IMR-90 (cell line): ENCODE results near the gene PARL. TPM values are rescaled to one million over a fixed set of nuclear protein-coding genes. Genes with fewer than 3 reads are reported as not detected.

Experiments used
- ATAC-seq: fragments of 200-7000 bp; cut with Tn5 transposase; 2 replicates; pipeline ENCODE4 v1.9.1; 2020; ENCODE audit warnings: low read depth, mild to moderate bottlenecking, moderate library complexity
- BruUV-seq: library from RNA; stranded (reverse); fragments of 400-500 nt; replicated peaks from 2 replicates; lab custom pipeline; 2021; lab: Mats Ljungman, UMichigan
- CTCF ChIA-PET: fragments of 300-600 bp; formaldehyde crosslinking; extraction: SDS; loops from one replicate; lab custom pipeline; 2021; ENCODE audit warnings: antibody characterized with exemption; lab: Yijun Ruan, JAX
- POLR2A ChIA-PET: fragments of 300-600 bp; sonication (Branson Sonifier 250); formaldehyde crosslinking; loops from one replicate; lab custom pipeline; 2022; ENCODE audit warnings: antibody characterized with exemption; ENCODE audit not compliant: unreplicated experiment; lab: Charles Lee
- DNase-seq: peaks from one replicate; pipeline ENCODE4 v3.0.0; 2013
- H2AFZ ChIP-seq: replicated peaks from 2 replicates; pipeline ENCODE3; 2013; ENCODE audit warnings: low read length, mild to moderate bottlenecking; ENCODE audit not compliant: poor library complexity
- H2AK5ac ChIP-seq: 2 replicates; pipeline ENCODE4 v1.6.1; 2013; ENCODE audit warnings: low read depth, low read length, inconsistent platforms
- H2AK9ac ChIP-seq: replicated peaks from 2 replicates; pipeline ENCODE3; 2013; ENCODE audit warnings: mild to moderate bottlenecking, low read depth, low read length, moderate library complexity; ENCODE audit not compliant: poor library complexity
- H2BK120ac ChIP-seq: 2 replicates; pipeline ENCODE4 v1.6.1; 2013; ENCODE audit warnings: low read depth, low read length, inconsistent platforms
- H2BK15ac ChIP-seq: 3 replicates; pipeline ENCODE4 v1.6.1; 2013; ENCODE audit warnings: low read depth, low read length, inconsistent platforms
- H2BK20ac ChIP-seq: 2 replicates; pipeline ENCODE4 v1.6.1; 2013; ENCODE audit warnings: low read depth, mild to moderate bottlenecking, inconsistent platforms, low read length, moderate library complexity
- H2BK5ac ChIP-seq: 2 replicates; pipeline ENCODE4 v1.6.1; 2013; ENCODE audit warnings: mild to moderate bottlenecking, low read depth, low read length, inconsistent platforms; ENCODE audit not compliant: poor library complexity, severe bottlenecking
- H3K14ac ChIP-seq: replicated peaks from 2 replicates; pipeline ENCODE4 v1.6.1; 2013; ENCODE audit warnings: low read depth, low read length, inconsistent platforms
- H3K18ac ChIP-seq: 2 replicates; pipeline ENCODE4 v1.6.1; 2013; ENCODE audit warnings: low read depth, low read length, control low read depth
- H3K23ac ChIP-seq: 2 replicates; pipeline ENCODE4 v1.6.1; 2013; ENCODE audit warnings: low read depth, low read length, inconsistent platforms
- H3K27ac ChIP-seq: 2 replicates; pipeline ENCODE4 v1.5.1; 2013; ENCODE audit warnings: mild to moderate bottlenecking, control low read depth, low read length; ENCODE audit not compliant: insufficient read depth
- H3K27me3 ChIP-seq: 2 replicates; pipeline ENCODE4 v1.6.1; 2013; ENCODE audit warnings: low read length; ENCODE audit not compliant: control insufficient read depth, insufficient read depth
- H3K36me3 ChIP-seq: 2 replicates; pipeline ENCODE4 v1.6.1; 2013; ENCODE audit warnings: low read length, mixed read lengths; ENCODE audit not compliant: control insufficient read depth, insufficient read depth
- H3K4ac ChIP-seq: 2 replicates; pipeline ENCODE4 v1.6.1; 2013; ENCODE audit warnings: low read depth, low read length, inconsistent platforms
- H3K4me1 ChIP-seq: 2 replicates; pipeline ENCODE4 v1.6.1; 2013; ENCODE audit warnings: low read length, mixed read lengths; ENCODE audit not compliant: control insufficient read depth, insufficient read depth
- H3K4me2 ChIP-seq: 2 replicates; pipeline ENCODE4 v1.6.1; 2013; ENCODE audit warnings: low read depth, mild to moderate bottlenecking, control low read depth, low read length, moderate library complexity
- H3K4me3 ChIP-seq: 2 replicates; pipeline ENCODE4 v1.5.1; 2013; ENCODE audit warnings: low read depth, mild to moderate bottlenecking, control low read depth, low read length, moderate library complexity; ENCODE audit not compliant: insufficient read depth
- H3K56ac ChIP-seq: 2 replicates; pipeline ENCODE4 v1.6.1; 2013; ENCODE audit warnings: low read length, inconsistent platforms; ENCODE audit not compliant: insufficient read depth; ENCODE audit errors: extremely low read depth
- H3K79me1 ChIP-seq, 2 experiments: 2 replicates each; pipeline ENCODE4 v1.6.1; 2013; ENCODE audit warnings: low read length in 2 of 2, inconsistent platforms in 1 of 2, low read depth in 1 of 2
- H3K9ac ChIP-seq: 2 replicates; pipeline ENCODE4 v1.6.1; 2013; ENCODE audit warnings: low read depth, low read length, control low read depth
- H3K9me1 ChIP-seq: 2 replicates; pipeline ENCODE4 v1.6.1; 2013; ENCODE audit warnings: low read length, inconsistent platforms; ENCODE audit not compliant: insufficient read depth
- H3K9me3 ChIP-seq: 2 replicates; pipeline ENCODE4 v1.6.1; 2013; ENCODE audit warnings: low read length; ENCODE audit not compliant: control insufficient read depth, insufficient read depth
- H4K20me1 ChIP-seq: 2 replicates; pipeline ENCODE4 v1.6.1; 2013; ENCODE audit warnings: low read length, inconsistent platforms; ENCODE audit not compliant: insufficient read depth
- H4K5ac ChIP-seq: 2 replicates; pipeline ENCODE4 v1.6.1; 2013; ENCODE audit warnings: mild to moderate bottlenecking, low read depth, low read length, control low read depth
- H4K8ac ChIP-seq, 2 experiments: 2 replicates each; pipeline ENCODE4 v1.6.1; 2013; ENCODE audit warnings: low read depth in 2 of 2, low read length in 2 of 2, control low read depth in 1 of 2, inconsistent platforms in 1 of 2
- H4K91ac ChIP-seq: 2 replicates; pipeline ENCODE4 v1.6.1; 2013; ENCODE audit warnings: low read depth, low read length, inconsistent platforms; ENCODE audit not compliant: insufficient read depth
- BHLHE40 ChIP-seq: fragments of 150-350 bp; IDR thresholded peaks from 2 replicates; pipeline ENCODE4 v1.6.1; 2016; ENCODE audit warnings: mild to moderate bottlenecking, low read depth, low read length
- CEBPB ChIP-seq: IDR thresholded peaks from 2 replicates; pipeline ENCODE4 v1.6.1; 2012; ENCODE audit warnings: low read depth, low read length, improper control_type of control experiment
- CHD1 ChIP-seq: IDR thresholded peaks from 2 replicates; pipeline ENCODE4 v1.6.1; 2012; ENCODE audit warnings: low read depth, low read length, improper control_type of control experiment
- FOS ChIP-seq: fragments of 150-350 bp; IDR thresholded peaks from 2 replicates; pipeline ENCODE4 v1.6.1; 2016; ENCODE audit warnings: low read depth, low read length
- MAFK ChIP-seq: IDR thresholded peaks from 2 replicates; pipeline ENCODE4 v1.6.1; 2012; ENCODE audit warnings: low read depth, low read length, improper control_type of control experiment
- MAZ ChIP-seq: IDR thresholded peaks from 2 replicates; pipeline ENCODE4 v1.6.1; 2012; ENCODE audit warnings: low read depth, mild to moderate bottlenecking, low read length, improper control_type of control experiment, moderate library complexity, borderline replicate concordance
- MXI1 ChIP-seq: IDR thresholded peaks from 2 replicates; pipeline ENCODE4 v1.6.1; 2012; ENCODE audit warnings: low read depth, mild to moderate bottlenecking, low read length, moderate library complexity, borderline replicate concordance
- NFE2L2 ChIP-seq: fragments of 150-350 bp; IDR thresholded peaks from 2 replicates; pipeline ENCODE4 v1.6.1; 2016; ENCODE audit warnings: low read depth, mild to moderate bottlenecking, low read length
- POLR2A ChIP-seq: IDR thresholded peaks from 2 replicates; pipeline ENCODE4 v1.6.1; 2012; ENCODE audit warnings: mild to moderate bottlenecking, low read depth, low read length
- RAD21 ChIP-seq: IDR thresholded peaks from 2 replicates; pipeline ENCODE4 v1.6.1; 2012; ENCODE audit warnings: low read length, improper control_type of control experiment
- RCOR1 ChIP-seq: IDR thresholded peaks from 2 replicates; pipeline ENCODE4 v1.6.1; 2012; ENCODE audit warnings: mild to moderate bottlenecking, low read length, improper control_type of control experiment; ENCODE audit not compliant: insufficient replicate concordance
- RFX5 ChIP-seq: IDR thresholded peaks from 2 replicates; pipeline ENCODE4 v1.8.0; 2012; ENCODE audit warnings: low read depth, mild to moderate bottlenecking, low read length, moderate library complexity
- SMC3 ChIP-seq: fragments of 150-350 bp; IDR thresholded peaks from 2 replicates; pipeline ENCODE4 v1.6.1; 2016; ENCODE audit warnings: low read depth, mild to moderate bottlenecking, antibody characterized with exemption, low read length, moderate library complexity
- WGBS, 2 experiments: methylation state at CpG; one replicate each; pipeline versions ENCODE4 v1.1.5 to v1.1.7; 2013; ENCODE audit warnings: missing lambda C conversion rate in 2 of 2; ENCODE audit not compliant: insufficient read length in 1 of 2; ENCODE audit errors: extremely low coverage in 2 of 2; 5-methylcytosine and 5-hydroxymethylcytosine counted together
- dilution Hi-C: fragments of 300-500 bp; cut with HindIII; formaldehyde crosslinking; loops from one replicate; pipeline ENCODE4 v1.14.3; 2018; ENCODE audit warnings: low sequenced_read_pairs; ENCODE audit not compliant: unreplicated experiment
- in situ Hi-C: fragments of 300-500 bp; cut with MboI; formaldehyde crosslinking; loops from 3 replicates; pipeline ENCODE4 v1.14.3; 2019; ENCODE audit warnings: low sequenced_read_pairs, inconsistent platforms, mixed read lengths
- intact Hi-C: fragments of 100-400 bp; cut with micrococcal nuclease; formaldehyde crosslinking; loops from 2 replicates; pipeline ENCODE4 v1.10.0; 2022
- polyA plus RNA-seq, 3 experiments: library from polyadenylated mRNA; depleted of rRNA; stranded (reverse); fragments of >200 nt; gene quantifications; 2 replicates each; pipeline ENCODE4 v1.2.3, GENCODE V29; 2012; ENCODE audit warnings: low replicate concordance in 1 of 3
- total RNA-seq: library from RNA; depleted of rRNA; stranded (reverse); fragments of >200 nt; gene quantifications from 2 replicates; pipeline ENCODE4 v1.2.3, GENCODE V29; 2012
- TF ChIP-seq, protein P1 (sequence below): fragments of 150-350 bp; IDR thresholded peaks from 2 replicates; pipeline ENCODE4 v1.6.1; 2016; ENCODE audit warnings: low read depth, mild to moderate bottlenecking, low read length, moderate library complexity, borderline replicate concordance
- TF ChIP-seq, protein P2 (sequence below): fragments of 150-350 bp; IDR thresholded peaks from 2 replicates; pipeline ENCODE4 v1.6.1; 2017; ENCODE audit warnings: mild to moderate bottlenecking, antibody characterized with exemption, low read length, low read depth
- TF ChIP-seq, protein P3 (sequence below): conservative IDR thresholded peaks from 2 replicates; pipeline ENCODE4 v1.5.1; 2012; ENCODE audit warnings: mild to moderate bottlenecking, low read depth, low read length, improper control_type of control experiment

Gene PARL
- total and polyA plus RNA-seq, 2 of the 4 experiments (the other 2 are of a cell fraction) = 35.5 to 42.6 TPM

DNA sequence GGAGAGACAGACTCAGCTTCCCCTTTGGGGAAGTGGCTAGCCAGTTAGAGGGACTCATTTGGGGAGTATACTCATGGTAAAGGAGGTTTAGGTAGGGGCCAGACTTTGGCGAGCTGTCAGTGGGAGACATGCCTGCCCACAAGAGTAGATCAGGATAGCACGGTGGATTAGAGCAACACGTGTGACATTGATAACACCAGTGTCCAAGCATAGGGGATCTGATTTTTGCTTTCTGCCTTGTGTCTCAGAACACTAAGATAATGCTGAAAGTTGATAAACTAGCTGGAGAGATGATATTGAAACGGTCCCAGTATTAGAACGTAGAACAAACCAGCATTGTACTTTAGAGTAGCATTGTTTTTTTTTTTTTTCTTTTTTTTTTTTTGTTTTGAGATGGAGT lies 85.2 kb downstream of the PARL start:
- Histone ChIP-seq H2AFZ (no peak overlapping the region), H3K9ac (no peak overlapping the region), H4K91ac (no peak overlapping the region), H3K4me1 (no peaks in the 10 kb centered on the region), H3K4me3 (no peak overlapping the region), H3K56ac (no peak overlapping the region), H3K4ac (no peak overlapping the region), H3K14ac (no peak overlapping the region), H3K36me3 (peaks cover 62% of the 10 kb centered on the region), H3K79me1 (peaks cover 1 to 16% of the 10 kb centered on the region in 2 experiments; a peak in 3 of 4 replicates), H3K27ac (no peak overlapping the region), H2AK5ac (no peak overlapping the region), H3K18ac (no peak overlapping the region), H3K23ac (no peak overlapping the region), H3K27me3 (no peaks in the 10 kb centered on the region), H2BK20ac (no peak overlapping the region), H2BK120ac (no peak overlapping the region), H3K4me2 (no peak overlapping the region), H2BK15ac (no peak overlapping the region), H2BK5ac (no peak overlapping the region), H4K5ac (no peak overlapping the region), H4K20me1 (peaks cover 4% of the 10 kb centered on the region), H3K9me3 (no peaks in the 10 kb centered on the region), H4K8ac (no peak overlapping the region), H2AK9ac (no peak overlapping the region), H3K9me1 (no peaks in the 10 kb centered on the region)
- dilution Hi-C loops (no loop called here), intact Hi-C loops (no loop called here), in situ Hi-C loops (no loop called here)
- POLR2A ChIA-PET = no interaction called here
- no peak for DNase-seq
- CTCF ChIA-PET = no interaction called here
- no peak for TF ChIP-seq RFX5
- no peak for TF ChIP-seq NFE2L2
- TF ChIP-seq CHD1 = no peak
- no peak for TF ChIP-seq POLR2A
- TF ChIP-seq, protein P1, sequence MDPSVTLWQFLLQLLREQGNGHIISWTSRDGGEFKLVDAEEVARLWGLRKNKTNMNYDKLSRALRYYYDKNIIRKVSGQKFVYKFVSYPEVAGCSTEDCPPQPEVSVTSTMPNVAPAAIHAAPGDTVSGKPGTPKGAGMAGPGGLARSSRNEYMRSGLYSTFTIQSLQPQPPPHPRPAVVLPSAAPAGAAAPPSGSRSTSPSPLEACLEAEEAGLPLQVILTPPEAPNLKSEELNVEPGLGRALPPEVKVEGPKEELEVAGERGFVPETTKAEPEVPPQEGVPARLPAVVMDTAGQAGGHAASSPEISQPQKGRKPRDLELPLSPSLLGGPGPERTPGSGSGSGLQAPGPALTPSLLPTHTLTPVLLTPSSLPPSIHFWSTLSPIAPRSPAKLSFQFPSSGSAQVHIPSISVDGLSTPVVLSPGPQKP = no peak
- no peak for TF ChIP-seq RCOR1
- TF ChIP-seq MAZ = no peak
- TF ChIP-seq MAFK = no peak
- TF ChIP-seq, protein P2, sequence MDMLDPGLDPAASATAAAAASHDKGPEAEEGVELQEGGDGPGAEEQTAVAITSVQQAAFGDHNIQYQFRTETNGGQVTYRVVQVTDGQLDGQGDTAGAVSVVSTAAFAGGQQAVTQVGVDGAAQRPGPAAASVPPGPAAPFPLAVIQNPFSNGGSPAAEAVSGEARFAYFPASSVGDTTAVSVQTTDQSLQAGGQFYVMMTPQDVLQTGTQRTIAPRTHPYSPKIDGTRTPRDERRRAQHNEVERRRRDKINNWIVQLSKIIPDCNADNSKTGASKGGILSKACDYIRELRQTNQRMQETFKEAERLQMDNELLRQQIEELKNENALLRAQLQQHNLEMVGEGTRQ = no peak
- TF ChIP-seq CEBPB = no peak
- TF ChIP-seq, protein P3, sequence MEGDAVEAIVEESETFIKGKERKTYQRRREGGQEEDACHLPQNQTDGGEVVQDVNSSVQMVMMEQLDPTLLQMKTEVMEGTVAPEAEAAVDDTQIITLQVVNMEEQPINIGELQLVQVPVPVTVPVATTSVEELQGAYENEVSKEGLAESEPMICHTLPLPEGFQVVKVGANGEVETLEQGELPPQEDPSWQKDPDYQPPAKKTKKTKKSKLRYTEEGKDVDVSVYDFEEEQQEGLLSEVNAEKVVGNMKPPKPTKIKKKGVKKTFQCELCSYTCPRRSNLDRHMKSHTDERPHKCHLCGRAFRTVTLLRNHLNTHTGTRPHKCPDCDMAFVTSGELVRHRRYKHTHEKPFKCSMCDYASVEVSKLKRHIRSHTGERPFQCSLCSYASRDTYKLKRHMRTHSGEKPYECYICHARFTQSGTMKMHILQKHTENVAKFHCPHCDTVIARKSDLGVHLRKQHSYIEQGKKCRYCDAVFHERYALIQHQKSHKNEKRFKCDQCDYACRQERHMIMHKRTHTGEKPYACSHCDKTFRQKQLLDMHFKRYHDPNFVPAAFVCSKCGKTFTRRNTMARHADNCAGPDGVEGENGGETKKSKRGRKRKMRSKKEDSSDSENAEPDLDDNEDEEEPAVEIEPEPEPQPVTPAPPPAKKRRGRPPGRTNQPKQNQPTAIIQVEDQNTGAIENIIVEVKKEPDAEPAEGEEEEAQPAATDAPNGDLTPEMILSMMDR = no peak
- TF ChIP-seq MXI1 = no peak
- TF ChIP-seq SMC3 = no peak
- TF ChIP-seq BHLHE40 = no peak
- no peak for TF ChIP-seq FOS
- no peak for TF ChIP-seq RAD21
- no peak for ATAC-seq
- BruUV-seq = no TSS peak
- WGBS, 2 experiments = 91% methylated on average over 3 of the region's 5 CpGs; no CpG with 5 or more reads in 1 of the 2 experiments
